ENCODE measurements around the gene ADIG. TPM values are rescaled to one million over a fixed set of nuclear protein-coding genes. Genes with fewer than 3 reads are reported as not detected.

ADIG gene
- not detected for total RNA-seq

- H3K27ac Mint-ChIP-seq: no peak within 1 kb of the TSS
- DNase-seq: no peak
- no peaks in the 10 kb centered on the region for H3K9me3 Mint-ChIP-seq
- no peak within 1 kb of the TSS for H3K4me3 Mint-ChIP-seq
- H3K27me3 Mint-ChIP-seq: no peaks in the 10 kb centered on the region
- peaks cover 2% of the 10 kb centered on the region for H3K36me3 Mint-ChIP-seq
- H3K4me1 Mint-ChIP-seq: no peaks in the 10 kb centered on the region
These were observed at the start of gene ADIG for GRCh38 chr20:38581013-38581412. Gene ADIG, plus strand, starts transcription at chr20:38581197. Its CDS starts 54 bp downstream, at chr20:38581251.

- H3K27me3 Mint-ChIP-seq: no peaks in the 10 kb centered on the region
These were observed 46.2 kb upstream of the ADIG start for GRCh38 chr20:38534756-38535155.

GRCh38 chr20:38536310-38536709 lies 44.7 kb upstream of the ADIG start:
- no peak overlapping the region for H3K27ac Mint-ChIP-seq
- no peaks in the 10 kb centered on the region for H3K4me1 Mint-ChIP-seq
- H3K9me3 Mint-ChIP-seq: no peaks in the 10 kb centered on the region
- peaks cover 20% of the 10 kb centered on the region for H3K36me3 Mint-ChIP-seq
- no peaks in the 10 kb centered on the region for H3K27me3 Mint-ChIP-seq
- DNase-seq: no peak
- no peak overlapping the region for H3K4me3 Mint-ChIP-seq

More at GRCh38 chr20:38534756-38535155, 46.2 kb upstream of the ADIG start:
- Mint-ChIP-seq H3K4me3 (no peak overlapping the region), H3K36me3 (peaks cover 19% of the 10 kb centered on the region), H3K9me3 (no peaks in the 10 kb centered on the region), H3K4me1 (no peaks in the 10 kb centered on the region), H3K27ac (no peak overlapping the region)
- no peak for DNase-seq

GRCh38 chr20:38537176-38537575 lies 43.8 kb upstream of the ADIG start:
- H3K36me3 Mint-ChIP-seq: peaks cover 27% of the 10 kb centered on the region
- no peak for DNase-seq

GRCh38 chr20:38538789-38539188 lies 42.2 kb upstream of the ADIG start:
- no peak for DNase-seq
- H3K4me1 Mint-ChIP-seq: no peaks in the 10 kb centered on the region
- no peak overlapping the region for H3K4me3 Mint-ChIP-seq
- no peaks in the 10 kb centered on the region for H3K27me3 Mint-ChIP-seq
- H3K36me3 Mint-ChIP-seq: peaks cover 34% of the 10 kb centered on the region
- no peaks in the 10 kb centered on the region for H3K9me3 Mint-ChIP-seq
- no peak overlapping the region for H3K27ac Mint-ChIP-seq

More at GRCh38 chr20:38537176-38537575, 43.8 kb upstream of the ADIG start:
- Mint-ChIP-seq H3K9me3 (no peaks in the 10 kb centered on the region), H3K4me3 (no peak overlapping the region), H3K27me3 (no peaks in the 10 kb centered on the region), H3K4me1 (no peaks in the 10 kb centered on the region), H3K27ac (no peak overlapping the region)

GRCh38 chr20:38543014-38543906 lies 37.7 kb upstream of the ADIG start:
- no peak overlapping the region for H3K27ac Mint-ChIP-seq
- no peak for DNase-seq
- H3K36me3 Mint-ChIP-seq: peaks cover 28% of the 10 kb centered on the region
- H3K27me3 Mint-ChIP-seq: no peaks in the 10 kb centered on the region
- H3K4me3 Mint-ChIP-seq: no peak overlapping the region
- H3K4me1 Mint-ChIP-seq: peaks cover 10% of the 10 kb centered on the region
- no peaks in the 10 kb centered on the region for H3K9me3 Mint-ChIP-seq

- no peaks in the 10 kb centered on the region for H3K9me3 Mint-ChIP-seq
- no peak overlapping the region for H3K4me3 Mint-ChIP-seq
- no peak overlapping the region for H3K27ac Mint-ChIP-seq
- no peak for DNase-seq
- H3K36me3 Mint-ChIP-seq: peaks cover 34% of the 10 kb centered on the region
- H3K27me3 Mint-ChIP-seq: no peaks in the 10 kb centered on the region
- H3K4me1 Mint-ChIP-seq: peaks cover 10% of the 10 kb centered on the region
These were observed 35.2 kb upstream of the ADIG start for GRCh38 chr20:38545771-38546170.

- Mint-ChIP-seq H3K4me1 (peaks cover 10% of the 10 kb centered on the region), H3K36me3 (peaks cover 23% of the 10 kb centered on the region), H3K27me3 (no peaks in the 10 kb centered on the region), H3K4me3 (no peak overlapping the region), H3K9me3 (no peaks in the 10 kb centered on the region), H3K27ac (no peak overlapping the region)
- DNase-seq: no peak
These were observed 33.5 kb upstream of the ADIG start for GRCh38 chr20:38547288-38548085.

GRCh38 chr20:38548356-38549083 lies 32.5 kb upstream of the ADIG start:
- no peak for DNase-seq
- H3K4me1 Mint-ChIP-seq: peaks cover 10% of the 10 kb centered on the region
- H3K27ac Mint-ChIP-seq: no peak overlapping the region
- H3K4me3 Mint-ChIP-seq: no peak overlapping the region
- H3K36me3 Mint-ChIP-seq: peaks cover 19% of the 10 kb centered on the region
- no peaks in the 10 kb centered on the region for H3K27me3 Mint-ChIP-seq
- no peaks in the 10 kb centered on the region for H3K9me3 Mint-ChIP-seq

GRCh38 chr20:38550274-38550673 lies 30.7 kb upstream of the ADIG start:
- no peaks in the 10 kb centered on the region for H3K27me3 Mint-ChIP-seq
- no peaks in the 10 kb centered on the region for H3K9me3 Mint-ChIP-seq
- peaks cover 28% of the 10 kb centered on the region for H3K36me3 Mint-ChIP-seq
- DNase-seq: no peak
- H3K27ac Mint-ChIP-seq: no peak overlapping the region
- H3K4me1 Mint-ChIP-seq: peaks cover 10% of the 10 kb centered on the region
- no peak overlapping the region for H3K4me3 Mint-ChIP-seq

GRCh38 chr20:38551056-38551626 lies 29.9 kb upstream of the ADIG start:
- Mint-ChIP-seq H3K9me3 (no peaks in the 10 kb centered on the region), H3K27ac (no peak overlapping the region), H3K36me3 (peaks cover 26% of the 10 kb centered on the region), H3K4me1 (peaks cover 10% of the 10 kb centered on the region), H3K27me3 (no peaks in the 10 kb centered on the region), H3K4me3 (no peak overlapping the region)
- no peak for DNase-seq

- peak overlapping the region; percentile 5 for H3K27ac Mint-ChIP-seq
- peaks cover 22% of the 10 kb centered on the region for H3K36me3 Mint-ChIP-seq
- no peaks in the 10 kb centered on the region for H3K9me3 Mint-ChIP-seq
- DNase-seq: no peak
- H3K4me3 Mint-ChIP-seq: no peak overlapping the region
- no peaks in the 10 kb centered on the region for H3K27me3 Mint-ChIP-seq
- no peaks in the 10 kb centered on the region for H3K4me1 Mint-ChIP-seq
These were observed 26.0 kb upstream of the ADIG start for GRCh38 chr20:38554986-38555385.

GRCh38 chr20:38555395-38555794 lies 25.6 kb upstream of the ADIG start:
- H3K4me3 Mint-ChIP-seq: no peak overlapping the region
- H3K9me3 Mint-ChIP-seq: no peaks in the 10 kb centered on the region
- H3K27ac Mint-ChIP-seq: no peak overlapping the region
- DNase-seq: no peak
- peaks cover 20% of the 10 kb centered on the region for H3K36me3 Mint-ChIP-seq
- no peaks in the 10 kb centered on the region for H3K27me3 Mint-ChIP-seq
- no peaks in the 10 kb centered on the region for H3K4me1 Mint-ChIP-seq

GRCh38 chr20:38557174-38557573 lies 23.8 kb upstream of the ADIG start:
- Mint-ChIP-seq H3K27me3 (no peaks in the 10 kb centered on the region), H3K4me3 (no peak overlapping the region), H3K36me3 (peaks cover 19% of the 10 kb centered on the region), H3K27ac (no peak overlapping the region), H3K9me3 (no peaks in the 10 kb centered on the region), H3K4me1 (no peaks in the 10 kb centered on the region)
- DNase-seq: no peak
